ENCODE measurements around the gene POPDC2.

DNA sequence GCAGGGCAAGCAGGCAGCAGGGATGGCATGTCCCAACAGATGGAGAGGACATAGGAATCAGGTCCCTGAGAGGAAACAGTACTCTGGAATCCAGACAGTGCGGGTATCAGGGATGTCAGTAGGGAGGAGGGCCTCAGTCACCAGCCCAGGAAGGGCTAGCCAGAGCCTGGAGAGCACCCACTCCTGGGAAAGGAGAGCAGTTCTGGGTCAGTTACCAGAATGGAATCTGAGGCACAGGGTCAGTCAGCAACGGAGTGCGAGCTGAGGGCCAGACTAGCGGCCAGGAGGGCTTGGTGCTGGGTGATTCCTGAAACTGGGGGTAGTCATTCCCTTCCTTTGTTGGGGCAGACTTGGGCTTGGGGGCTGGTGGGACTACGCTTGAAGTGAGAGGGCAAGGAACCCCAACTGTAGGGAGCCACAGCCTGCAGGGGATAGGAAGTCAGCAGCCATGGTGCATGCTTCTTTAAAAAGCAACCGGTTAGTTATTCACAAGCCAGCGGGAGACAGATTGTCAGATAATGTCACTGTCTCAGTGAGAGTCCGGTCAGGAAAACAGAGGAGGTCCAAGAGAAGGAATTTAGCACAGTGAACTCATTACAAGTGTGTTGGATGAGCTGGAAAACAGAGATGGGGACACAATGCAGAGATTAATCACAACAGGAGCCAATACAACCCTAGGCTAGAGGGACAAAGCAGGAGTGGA, 34.8 kb downstream of the POPDC2 start:
- TF ChIP-seq, protein P1, sequence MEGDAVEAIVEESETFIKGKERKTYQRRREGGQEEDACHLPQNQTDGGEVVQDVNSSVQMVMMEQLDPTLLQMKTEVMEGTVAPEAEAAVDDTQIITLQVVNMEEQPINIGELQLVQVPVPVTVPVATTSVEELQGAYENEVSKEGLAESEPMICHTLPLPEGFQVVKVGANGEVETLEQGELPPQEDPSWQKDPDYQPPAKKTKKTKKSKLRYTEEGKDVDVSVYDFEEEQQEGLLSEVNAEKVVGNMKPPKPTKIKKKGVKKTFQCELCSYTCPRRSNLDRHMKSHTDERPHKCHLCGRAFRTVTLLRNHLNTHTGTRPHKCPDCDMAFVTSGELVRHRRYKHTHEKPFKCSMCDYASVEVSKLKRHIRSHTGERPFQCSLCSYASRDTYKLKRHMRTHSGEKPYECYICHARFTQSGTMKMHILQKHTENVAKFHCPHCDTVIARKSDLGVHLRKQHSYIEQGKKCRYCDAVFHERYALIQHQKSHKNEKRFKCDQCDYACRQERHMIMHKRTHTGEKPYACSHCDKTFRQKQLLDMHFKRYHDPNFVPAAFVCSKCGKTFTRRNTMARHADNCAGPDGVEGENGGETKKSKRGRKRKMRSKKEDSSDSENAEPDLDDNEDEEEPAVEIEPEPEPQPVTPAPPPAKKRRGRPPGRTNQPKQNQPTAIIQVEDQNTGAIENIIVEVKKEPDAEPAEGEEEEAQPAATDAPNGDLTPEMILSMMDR (IDR thresholded peaks at IDR 0.05), result no peak
- TF ChIP-seq POLR2AphosphoS5 (IDR thresholded peaks at IDR 0.05), result no peak
- no peak for TF ChIP-seq EP300 (IDR thresholded peaks at IDR 0.05)
- no peak for TF ChIP-seq POLR2A (IDR thresholded peaks at IDR 0.05)

Data from stomach (tissue), 4 donors.